ENCODE results near the gene NCLN.
A peak's percentile ranks its signal among the peaks of the same experiment; 100 is the strongest.

NCLN gene

DNA sequence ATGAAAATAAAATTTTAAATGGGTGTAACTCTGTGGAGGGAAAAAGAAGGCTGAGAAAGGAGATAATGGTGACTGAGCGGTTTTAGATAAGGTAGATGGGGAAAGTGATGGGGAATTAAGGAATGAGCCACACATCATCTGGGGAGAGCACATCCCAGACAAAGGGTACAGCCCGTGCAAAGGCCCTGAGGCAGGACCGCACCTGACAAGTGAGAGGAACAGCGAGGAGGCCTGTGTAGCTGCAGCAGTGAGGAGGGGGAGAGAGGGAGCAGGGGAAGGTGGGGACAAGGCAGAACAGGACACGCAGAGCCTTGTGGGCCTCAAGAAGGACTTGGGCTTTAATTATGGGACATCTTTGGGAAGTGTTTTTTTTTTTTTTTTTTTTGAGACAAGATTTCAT lies 37.0 kb downstream of the NCLN start:
- TF ChIP-seq, protein P1, sequence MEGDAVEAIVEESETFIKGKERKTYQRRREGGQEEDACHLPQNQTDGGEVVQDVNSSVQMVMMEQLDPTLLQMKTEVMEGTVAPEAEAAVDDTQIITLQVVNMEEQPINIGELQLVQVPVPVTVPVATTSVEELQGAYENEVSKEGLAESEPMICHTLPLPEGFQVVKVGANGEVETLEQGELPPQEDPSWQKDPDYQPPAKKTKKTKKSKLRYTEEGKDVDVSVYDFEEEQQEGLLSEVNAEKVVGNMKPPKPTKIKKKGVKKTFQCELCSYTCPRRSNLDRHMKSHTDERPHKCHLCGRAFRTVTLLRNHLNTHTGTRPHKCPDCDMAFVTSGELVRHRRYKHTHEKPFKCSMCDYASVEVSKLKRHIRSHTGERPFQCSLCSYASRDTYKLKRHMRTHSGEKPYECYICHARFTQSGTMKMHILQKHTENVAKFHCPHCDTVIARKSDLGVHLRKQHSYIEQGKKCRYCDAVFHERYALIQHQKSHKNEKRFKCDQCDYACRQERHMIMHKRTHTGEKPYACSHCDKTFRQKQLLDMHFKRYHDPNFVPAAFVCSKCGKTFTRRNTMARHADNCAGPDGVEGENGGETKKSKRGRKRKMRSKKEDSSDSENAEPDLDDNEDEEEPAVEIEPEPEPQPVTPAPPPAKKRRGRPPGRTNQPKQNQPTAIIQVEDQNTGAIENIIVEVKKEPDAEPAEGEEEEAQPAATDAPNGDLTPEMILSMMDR (conservative IDR thresholded peaks at IDR 0.05; ENCODE audit: low read depth, low read length), result no peak
- no peak overlapping the region for H3K9ac ChIP-seq
- no peak overlapping the region for H3K27ac ChIP-seq
- no peak overlapping the region for H3K4me3 ChIP-seq (IDR thresholded peaks at IDR 0.05; ENCODE audit: insufficient read depth, low read depth, low read length)
- H4K20me1 ChIP-seq (ENCODE audit: insufficient read depth), result no peaks in the 10 kb centered on the region
- H3K36me3 ChIP-seq (ENCODE audit: insufficient read depth), result no peaks in the 10 kb centered on the region
- H2AFZ ChIP-seq (ENCODE audit: low read depth), result no peak overlapping the region
- H3K4me2 ChIP-seq, result no peak overlapping the region
- peaks cover 66% of the 10 kb centered on the region for H3K27me3 ChIP-seq (ENCODE audit: insufficient read depth, low read depth)
- no peaks in the 10 kb centered on the region for H3K4me1 ChIP-seq (ENCODE audit: low read depth, poor library complexity, severe bottlenecking)
- H3K79me2 ChIP-seq (ENCODE audit: insufficient read depth, low read depth), result no peaks in the 10 kb centered on the region

DNA sequence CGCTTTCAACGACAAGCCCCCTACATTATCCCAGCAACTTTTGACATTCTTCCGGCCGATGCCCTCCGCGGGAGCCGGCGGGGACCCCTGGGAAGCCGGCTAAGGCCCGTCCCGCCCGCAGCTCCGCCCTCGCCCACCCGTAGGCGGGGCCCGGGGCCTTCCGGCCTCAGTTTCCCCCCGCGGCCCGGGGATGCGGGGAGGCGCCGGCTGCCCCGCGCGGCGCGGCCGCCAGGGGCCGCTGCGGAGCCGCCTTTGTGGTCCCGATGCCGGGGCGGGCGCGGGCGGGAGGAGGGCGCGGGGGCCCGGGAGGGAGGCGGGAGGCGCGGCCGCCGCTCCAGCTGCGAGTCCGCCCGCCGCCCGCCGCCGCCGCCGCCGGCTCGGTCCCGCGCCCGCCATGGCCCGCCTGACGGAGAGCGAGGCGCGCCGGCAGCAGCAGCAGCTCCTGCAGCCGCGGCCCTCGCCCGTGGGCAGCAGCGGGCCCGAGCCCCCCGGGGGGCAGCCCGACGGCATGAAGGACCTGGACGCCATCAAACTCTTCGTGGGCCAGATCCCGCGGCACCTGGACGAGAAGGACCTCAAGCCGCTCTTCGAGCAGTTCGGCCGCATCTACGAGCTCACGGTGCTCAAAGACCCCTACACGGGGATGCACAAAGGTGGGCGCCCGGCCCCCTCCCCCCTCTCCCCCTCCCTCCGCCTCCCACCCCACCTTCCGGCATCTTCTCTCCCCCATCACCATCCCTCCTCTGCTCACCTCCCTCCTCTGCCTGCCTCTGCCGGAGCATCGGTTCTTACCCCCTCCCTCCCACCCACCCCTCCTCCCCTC lies 38.8 kb downstream of the NCLN start, which contains the start of gene CELF5:
Gene CELF5 (plus strand): TSS at position 316 of the 823 bp plus-strand sequence. CDS start 79 bp downstream, at position 395.
- Histone ChIP-seq H3K9ac (no peak within 1 kb of the TSS), H2AFZ (ENCODE audit: low read depth) (no peak within 1 kb of the TSS), H3K79me2 (ENCODE audit: insufficient read depth, low read depth) (no peaks in the 10 kb centered on the region), H3K27ac (no peak within 1 kb of the TSS), H3K27me3 (ENCODE audit: insufficient read depth, low read depth) (peaks cover 70% of the 10 kb centered on the region), H4K20me1 (ENCODE audit: insufficient read depth) (no peaks in the 10 kb centered on the region), H3K36me3 (ENCODE audit: insufficient read depth) (no peaks in the 10 kb centered on the region), H3K4me1 (ENCODE audit: low read depth, poor library complexity, severe bottlenecking) (no peaks in the 10 kb centered on the region), H3K4me2 (no peak within 1 kb of the TSS), H3K4me3 (IDR thresholded peaks at IDR 0.05; ENCODE audit: insufficient read depth, low read depth, low read length) (no peak within 1 kb of the TSS)
- TF ChIP-seq, protein P1 (conservative IDR thresholded peaks at IDR 0.05; ENCODE audit: low read depth, low read length), result peak; percentile 46

DNA sequence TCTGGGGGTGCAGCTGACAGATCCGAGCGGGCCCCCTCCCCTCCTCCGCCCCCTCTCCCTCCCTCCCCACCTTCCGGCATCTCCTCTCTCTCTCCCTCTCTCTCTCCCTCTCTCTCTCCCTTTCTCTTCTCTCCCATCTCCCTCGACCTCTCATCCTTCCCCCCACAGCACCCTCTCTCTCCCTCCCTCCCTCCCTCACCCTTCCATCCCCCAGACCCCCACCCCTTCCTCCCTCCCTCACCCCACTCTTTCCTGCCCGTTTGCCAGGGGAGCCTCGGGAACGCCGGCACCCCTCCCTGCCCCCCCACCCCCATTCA lies 39.4 kb downstream of the NCLN start:
- TF ChIP-seq, protein P1 (conservative IDR thresholded peaks at IDR 0.05; ENCODE audit: low read depth, low read length), result no peak
- Histone ChIP-seq H3K4me1 (ENCODE audit: low read depth, poor library complexity, severe bottlenecking) (no peaks in the 10 kb centered on the region), H3K4me3 (IDR thresholded peaks at IDR 0.05; ENCODE audit: insufficient read depth, low read depth, low read length) (no peak overlapping the region)

DNA sequence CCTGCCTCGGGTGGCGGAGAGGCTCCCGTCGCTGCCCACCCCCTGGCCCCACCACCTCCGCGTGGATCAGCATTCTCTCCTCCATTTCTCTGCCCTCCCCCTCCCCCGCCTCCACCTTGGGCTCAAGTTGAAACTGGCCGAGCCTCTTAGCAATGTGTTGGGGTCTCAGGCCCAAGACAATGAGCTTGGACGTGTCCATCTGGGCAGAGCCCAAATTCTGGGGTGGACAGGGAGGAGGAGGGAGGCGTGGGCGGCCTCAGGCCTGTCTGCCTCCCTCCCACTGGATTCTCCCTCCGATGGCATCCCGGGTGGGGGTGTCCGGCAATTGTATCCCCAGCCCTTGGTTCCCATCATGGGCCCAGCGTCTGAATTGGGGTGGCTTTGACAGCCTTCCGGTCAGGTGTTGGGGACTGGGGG lies 40.0 kb downstream of the NCLN start:
- H3K4me2 ChIP-seq, result no peak overlapping the region
- H3K79me2 ChIP-seq (ENCODE audit: insufficient read depth, low read depth), result no peaks in the 10 kb centered on the region
- H3K9ac ChIP-seq, result no peak overlapping the region
- H3K27me3 ChIP-seq (ENCODE audit: insufficient read depth, low read depth), result peaks cover 73% of the 10 kb centered on the region
- H3K4me1 ChIP-seq (ENCODE audit: low read depth, poor library complexity, severe bottlenecking), result no peaks in the 10 kb centered on the region
- H3K4me3 ChIP-seq (IDR thresholded peaks at IDR 0.05; ENCODE audit: insufficient read depth, low read depth, low read length), result no peak overlapping the region
- no peaks in the 10 kb centered on the region for H4K20me1 ChIP-seq (ENCODE audit: insufficient read depth)
- H3K36me3 ChIP-seq (ENCODE audit: insufficient read depth), result no peaks in the 10 kb centered on the region
- H2AFZ ChIP-seq (ENCODE audit: low read depth), result no peak overlapping the region
- TF ChIP-seq, protein P1 (conservative IDR thresholded peaks at IDR 0.05; ENCODE audit: low read depth, low read length), result no peak
- no peak overlapping the region for H3K27ac ChIP-seq

More for the DNA sequence above, 39.4 kb downstream of the NCLN start:
- Histone ChIP-seq H3K9ac (no peak overlapping the region), H3K4me2 (no peak overlapping the region), H3K27ac (no peak overlapping the region), H3K79me2 (ENCODE audit: insufficient read depth, low read depth) (no peaks in the 10 kb centered on the region), H3K36me3 (ENCODE audit: insufficient read depth) (no peaks in the 10 kb centered on the region), H2AFZ (ENCODE audit: low read depth) (no peak overlapping the region), H4K20me1 (ENCODE audit: insufficient read depth) (no peaks in the 10 kb centered on the region), H3K27me3 (ENCODE audit: insufficient read depth, low read depth) (peaks cover 69% of the 10 kb centered on the region)
